ENCODE measurements around the gene TMEM233.
"Not testable (repeated sequence)": the region's sequence is repeated elsewhere in the genome, so short reads cannot be mapped to it uniquely, and the experiment has no call there.

The TMEM233 gene

DNA sequence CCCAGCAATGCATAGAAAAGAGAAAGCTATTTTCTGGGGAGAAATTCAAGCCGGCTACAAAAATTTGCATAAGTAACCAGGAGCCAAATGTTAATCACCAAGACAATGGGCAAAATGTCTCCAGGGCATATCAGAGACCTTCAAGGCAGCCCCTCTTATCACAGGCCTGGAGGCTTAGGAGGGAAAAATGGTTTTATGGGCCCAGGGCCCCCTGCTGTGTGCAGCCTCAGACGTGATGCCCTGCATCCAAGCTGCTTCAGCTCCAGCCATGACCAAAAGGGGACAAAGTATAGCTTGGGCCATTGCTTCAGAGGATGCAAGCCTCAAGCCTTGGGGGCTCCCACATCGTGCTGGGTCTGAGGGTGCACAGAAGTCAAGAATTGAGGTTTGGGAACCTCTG lies 15.8 kb downstream of the TMEM233 start:
- no peak for DNase-seq (ENCODE audit: low read depth in 2 of 2)

DNA sequence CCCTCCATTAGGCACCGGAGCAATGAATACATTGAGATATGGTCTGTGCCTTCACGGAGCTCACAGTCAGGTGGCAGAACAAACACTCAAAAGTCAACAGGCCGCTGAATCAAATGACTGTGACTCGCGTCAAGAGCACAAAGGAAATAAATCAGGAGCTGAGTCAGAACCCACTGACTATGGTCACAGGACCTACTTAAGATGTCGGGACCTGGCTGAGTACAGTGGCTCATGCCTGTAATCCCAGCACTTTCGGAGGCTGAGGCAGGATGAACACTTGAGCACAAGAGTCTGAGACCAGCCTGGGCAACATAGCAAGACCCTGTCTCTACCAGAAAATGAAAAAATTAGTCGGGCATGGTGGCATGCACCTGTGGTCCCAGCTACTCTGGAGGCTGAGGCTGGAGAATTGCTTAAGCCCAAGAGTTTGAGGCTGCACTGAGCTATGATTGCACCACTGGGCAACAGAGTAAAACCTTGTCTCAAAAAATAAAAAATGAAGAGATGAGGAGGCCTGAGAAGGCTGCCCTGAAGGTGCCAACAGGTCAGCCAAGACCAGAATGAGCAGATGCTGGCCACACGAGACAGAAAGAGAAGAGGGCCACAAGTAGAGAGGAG lies 19.9 kb downstream of the TMEM233 start:
- DNase-seq (ENCODE audit: low read depth in 2 of 2): no peak

DNA sequence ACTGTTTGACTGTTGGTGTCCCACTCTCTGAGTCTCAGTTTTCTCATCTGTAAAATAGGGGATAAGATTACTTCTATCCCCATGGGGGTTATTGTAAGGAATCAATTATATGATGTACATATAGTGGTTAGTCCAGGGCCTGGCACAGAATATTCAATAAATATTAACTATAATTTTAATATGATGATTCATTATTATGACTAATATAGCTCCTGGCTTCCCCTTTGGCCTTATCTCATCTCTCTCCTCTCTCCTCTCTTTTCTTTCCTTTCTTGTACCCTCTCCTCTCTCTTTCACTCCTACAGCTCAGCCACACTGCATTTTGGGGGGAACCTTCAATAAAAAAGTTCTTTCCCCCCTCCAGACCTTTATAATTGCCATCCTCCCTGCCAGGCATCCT lies 21.1 kb downstream of the TMEM233 start:
- no peak for DNase-seq (ENCODE audit: low read depth in 2 of 2)

DNA sequence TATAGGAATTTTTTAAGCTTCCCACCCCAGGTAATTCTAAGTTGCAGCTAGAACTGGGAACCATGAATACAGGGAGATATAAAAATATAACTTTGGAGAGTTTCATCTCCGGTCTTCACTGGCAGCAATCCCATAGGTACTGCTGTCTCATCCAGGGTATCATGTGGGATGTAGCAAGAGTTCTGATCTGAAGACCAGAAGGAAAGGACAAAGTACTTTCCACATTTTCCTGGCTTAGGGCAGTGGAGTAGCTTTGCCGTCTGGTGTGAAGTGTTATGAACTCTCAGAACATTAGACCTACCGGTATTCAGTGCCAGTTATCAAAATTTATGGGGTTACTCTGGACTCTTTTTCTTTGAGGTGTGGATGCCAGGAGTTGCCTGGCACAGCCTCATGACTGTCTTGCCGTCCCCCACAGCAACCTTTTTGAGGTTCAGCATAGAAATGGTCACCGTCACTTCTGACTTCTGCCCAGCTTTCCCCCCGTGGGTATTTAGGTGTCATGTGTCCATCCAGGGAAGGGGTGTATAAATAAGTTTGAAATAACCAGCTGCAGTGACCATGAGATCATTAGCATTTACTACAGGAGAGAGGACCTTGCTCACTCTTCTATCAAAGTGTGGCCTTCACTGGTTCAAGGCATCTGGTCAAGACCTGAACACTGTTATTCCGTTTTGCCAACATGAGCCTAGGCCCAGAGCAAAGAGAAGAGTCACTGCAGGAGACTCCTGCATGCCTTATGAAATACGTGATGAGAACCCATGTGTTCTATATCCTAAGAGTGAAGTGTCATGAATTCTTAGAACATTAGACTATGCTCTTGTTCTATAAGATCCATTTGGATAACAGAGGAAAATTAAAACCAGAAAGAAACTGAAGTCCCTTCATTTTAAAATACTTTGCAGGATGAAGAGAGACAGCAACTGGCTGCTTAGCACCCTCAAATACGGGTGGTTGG lies 22.2 kb downstream of the TMEM233 start:
- no peak for DNase-seq (ENCODE audit: low read depth in 2 of 2)

DNA sequence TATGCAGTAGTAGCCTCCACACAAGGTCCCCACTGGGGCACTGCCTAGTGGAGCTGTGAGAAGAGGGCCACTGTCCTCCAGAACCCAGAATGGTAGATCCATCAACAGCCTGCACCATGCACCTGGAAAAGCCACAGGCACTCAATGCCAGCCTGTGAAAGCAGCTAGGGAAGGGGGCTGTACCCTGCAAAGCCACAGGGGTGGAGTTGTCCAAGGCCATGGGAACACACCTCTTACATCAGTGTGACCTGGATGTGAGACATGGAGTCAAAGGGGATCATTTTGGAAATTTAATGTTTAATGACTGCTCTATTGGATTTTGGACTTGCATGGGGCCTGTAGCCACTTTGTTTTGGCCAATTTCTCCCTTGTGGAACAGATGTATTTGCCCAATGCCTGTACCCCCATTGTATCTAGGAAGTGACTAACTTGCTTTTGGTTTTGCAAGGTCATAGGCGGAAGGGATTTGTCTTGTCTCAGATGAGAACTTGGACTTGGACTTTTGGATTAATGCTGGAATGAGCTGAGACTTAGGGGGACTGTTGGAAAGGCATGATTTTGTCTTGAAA lies 24.8 kb downstream of the TMEM233 start:
- not testable (repeated sequence) for DNase-seq (ENCODE audit: low read depth in 2 of 2)

DNA sequence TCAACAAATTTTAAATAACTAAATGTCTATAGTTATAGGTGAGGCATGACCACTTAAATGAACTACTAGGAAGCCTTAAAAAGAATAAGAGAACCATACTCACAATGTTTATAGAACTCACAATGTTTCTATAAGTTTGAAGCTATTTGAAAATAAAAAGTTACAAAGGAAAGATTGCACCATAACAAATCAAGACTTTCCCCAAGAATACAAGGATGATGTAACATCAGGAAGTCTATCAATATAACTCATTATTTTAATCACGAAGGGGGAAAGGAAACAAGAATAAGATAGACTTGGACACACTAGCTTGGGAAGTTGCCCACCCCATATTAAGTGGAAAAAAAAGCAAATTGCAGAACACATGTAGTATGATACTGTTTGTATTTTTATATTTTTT lies 26.9 kb downstream of the TMEM233 start:
- DNase-seq (ENCODE audit: low read depth in 2 of 2): no peak

DNA sequence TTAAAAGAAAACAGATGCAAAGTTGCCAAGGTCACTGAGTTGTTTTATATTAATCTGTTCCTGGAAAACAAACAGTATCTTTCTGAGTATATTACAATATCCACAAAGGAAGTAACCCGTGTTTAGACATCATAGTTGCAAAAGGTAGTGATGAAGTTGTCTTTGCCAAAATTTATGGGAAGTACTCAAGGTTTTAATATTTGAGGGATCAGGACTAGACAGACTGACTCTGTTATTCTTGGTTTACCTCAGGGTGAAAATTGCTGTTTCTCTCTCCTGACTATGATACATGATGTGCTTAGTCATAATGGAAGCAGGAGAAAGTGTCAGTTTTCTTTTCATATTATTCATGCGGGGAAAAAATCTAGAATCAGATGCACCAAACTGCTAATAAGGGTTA lies 28.3 kb downstream of the TMEM233 start:
- DNase-seq (ENCODE audit: low read depth in 2 of 2): no peak

DNA sequence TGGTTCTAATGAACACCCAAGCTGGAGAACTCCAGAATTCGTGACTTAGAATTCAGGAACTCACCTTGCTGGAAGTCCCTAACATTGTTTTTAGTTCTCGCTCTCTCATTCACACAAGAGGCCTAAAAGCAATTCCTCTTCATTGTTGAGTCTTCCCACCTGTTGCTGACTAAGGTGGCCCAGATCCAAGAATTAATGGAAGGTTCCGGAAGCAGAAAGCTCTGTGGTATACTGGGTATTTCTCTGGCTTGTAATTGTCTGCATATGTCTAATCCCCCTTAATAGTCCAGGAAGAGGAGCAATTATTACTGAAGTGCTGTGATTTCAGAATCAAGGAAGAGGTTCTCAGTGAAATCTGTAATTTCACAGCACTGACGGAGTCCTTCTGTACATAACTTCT lies 31.4 kb downstream of the TMEM233 start:
- DNase-seq (ENCODE audit: low read depth in 2 of 2): no peak

DNA sequence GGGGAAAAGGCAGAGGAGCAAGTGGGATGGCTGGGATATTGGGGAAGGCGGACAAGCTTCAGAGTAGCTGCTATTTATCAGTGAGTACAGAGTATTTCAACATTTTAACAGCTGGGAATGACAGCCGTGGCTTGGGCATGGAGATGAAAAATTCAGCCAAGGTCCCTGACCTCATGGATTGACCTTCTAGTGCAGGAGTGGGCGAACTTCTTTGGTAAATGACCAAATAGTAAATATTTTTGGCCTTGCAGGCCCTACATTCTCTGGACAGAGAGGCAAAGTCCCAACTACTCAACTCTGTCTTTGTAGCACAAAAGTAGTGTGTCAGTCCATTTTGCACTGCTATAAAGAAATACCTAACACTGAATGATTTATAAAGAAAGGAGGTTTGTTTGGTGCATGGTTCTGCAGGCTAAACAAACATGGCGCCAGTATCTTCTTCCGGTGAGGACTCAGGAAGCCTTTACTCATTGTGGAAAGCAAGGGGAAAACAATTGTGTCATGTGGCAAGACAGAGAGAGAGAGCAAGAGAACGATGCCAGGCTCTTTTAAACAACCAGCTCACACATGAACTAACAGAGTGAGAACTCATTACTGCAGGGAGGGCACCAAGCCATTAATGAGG lies 33.6 kb downstream of the TMEM233 start:
- DNase-seq (ENCODE audit: low read depth in 2 of 2): no peak

DNA sequence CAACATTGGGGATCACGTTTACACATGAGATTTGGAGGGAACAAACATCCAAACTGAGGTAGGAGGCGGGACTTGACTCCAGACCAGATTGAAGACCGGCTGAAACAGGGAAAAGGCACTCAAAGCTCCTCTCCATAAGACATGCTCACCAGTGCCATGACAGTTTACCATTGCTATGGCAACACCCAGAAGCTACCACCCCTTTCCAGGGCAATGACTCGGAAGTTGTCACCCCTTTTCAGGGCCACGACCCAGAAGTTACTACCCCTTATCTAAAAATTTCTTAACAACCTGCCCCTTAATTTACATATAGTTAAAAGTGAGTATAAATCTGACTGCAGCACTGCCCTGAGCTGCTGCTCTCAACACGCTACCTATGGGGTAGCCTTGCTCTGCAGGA lies 34.1 kb downstream of the TMEM233 start:
- no peak for DNase-seq (ENCODE audit: low read depth in 2 of 2)

DNA sequence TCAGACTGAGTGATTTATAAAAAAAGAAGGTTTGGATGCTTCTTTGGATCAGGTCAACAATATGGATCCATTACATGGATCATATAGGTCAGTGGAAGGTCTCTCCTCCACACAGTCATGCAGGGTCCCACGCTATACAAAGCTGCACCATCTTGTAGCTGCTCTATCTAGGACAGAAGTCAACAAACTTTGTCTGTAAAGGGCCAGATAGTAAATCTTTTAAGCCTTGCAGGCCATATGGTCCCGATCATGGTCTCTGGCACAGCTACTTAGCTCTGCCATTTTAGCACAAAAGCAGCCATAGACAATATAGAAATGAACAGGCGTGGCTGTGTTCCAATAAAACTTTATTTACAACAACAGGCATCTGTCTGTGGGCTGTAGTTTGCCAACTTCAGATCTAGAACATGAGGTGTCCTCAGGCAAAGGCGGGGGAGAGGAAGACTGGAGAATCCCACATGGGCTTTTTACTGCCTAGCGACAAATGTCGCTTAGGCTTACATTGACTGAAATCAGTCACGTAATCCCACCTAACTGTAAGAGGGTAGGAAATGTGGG lies 36.7 kb downstream of the TMEM233 start:
- no peak for DNase-seq (ENCODE audit: low read depth in 2 of 2)

DNA sequence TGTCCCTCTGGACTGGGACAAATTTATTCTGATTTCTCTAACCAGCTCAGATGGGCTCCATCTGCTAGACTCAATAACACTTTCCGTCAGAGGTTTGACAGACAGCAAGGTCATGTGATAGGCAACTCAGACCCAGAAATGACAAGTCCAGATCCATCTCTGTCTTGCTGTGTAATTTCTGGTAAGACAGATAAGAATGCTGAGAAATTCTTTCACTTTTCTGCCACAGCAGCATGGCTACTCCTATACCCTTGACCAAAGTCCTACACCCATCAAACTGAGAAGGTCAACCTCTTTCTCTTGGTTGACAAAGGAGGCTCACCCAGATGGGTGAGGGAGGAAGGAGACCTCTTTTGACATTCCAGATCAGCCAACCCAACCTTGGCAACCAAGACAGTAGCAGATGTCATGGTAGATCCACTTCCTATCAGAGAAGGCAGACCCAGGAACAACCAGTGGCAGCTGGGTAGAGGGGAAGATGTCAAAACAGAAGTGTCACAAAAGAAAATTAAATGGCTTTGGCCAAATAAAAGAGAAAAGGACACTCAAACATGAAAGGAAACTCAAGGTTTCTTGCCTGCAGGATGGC lies 37.5 kb downstream of the TMEM233 start:
- DNase-seq (ENCODE audit: low read depth in 2 of 2): no peak

DNA sequence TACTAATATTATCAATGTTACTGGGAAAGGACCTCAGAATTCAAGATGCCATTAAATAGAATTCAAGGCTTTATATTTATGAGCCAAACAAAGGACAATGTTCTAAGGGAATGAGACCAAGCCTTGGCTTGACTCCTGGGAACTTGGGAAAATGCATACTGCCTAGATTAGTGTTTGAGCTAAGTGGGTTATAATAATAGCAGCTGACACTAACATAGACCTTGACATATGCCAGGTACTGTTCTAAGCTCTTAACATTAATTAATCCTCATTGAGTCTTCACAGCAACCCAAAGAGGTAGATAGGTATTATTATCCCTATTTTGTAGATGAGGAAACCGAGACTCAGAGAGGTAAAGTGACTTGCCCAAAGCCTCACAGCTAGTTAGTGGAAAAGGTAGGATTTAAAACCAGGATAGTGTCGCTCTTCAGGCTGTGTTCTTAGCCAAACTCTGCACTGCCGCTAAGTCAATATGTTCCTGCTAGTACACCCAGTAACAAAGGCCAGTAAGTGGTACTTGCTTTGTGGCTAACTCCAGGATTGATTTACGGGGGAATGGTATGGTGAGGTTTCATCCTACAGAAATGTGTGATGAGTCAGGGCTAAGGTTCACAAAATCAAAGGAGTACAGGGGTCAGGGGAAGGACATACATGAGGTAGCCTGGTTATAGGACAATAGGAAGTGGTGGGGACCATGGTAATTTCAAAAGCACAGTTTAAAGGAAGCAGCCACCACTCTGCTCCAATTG lies 38.5 kb downstream of the TMEM233 start:
- no peak for DNase-seq (ENCODE audit: low read depth in 2 of 2)

DNA sequence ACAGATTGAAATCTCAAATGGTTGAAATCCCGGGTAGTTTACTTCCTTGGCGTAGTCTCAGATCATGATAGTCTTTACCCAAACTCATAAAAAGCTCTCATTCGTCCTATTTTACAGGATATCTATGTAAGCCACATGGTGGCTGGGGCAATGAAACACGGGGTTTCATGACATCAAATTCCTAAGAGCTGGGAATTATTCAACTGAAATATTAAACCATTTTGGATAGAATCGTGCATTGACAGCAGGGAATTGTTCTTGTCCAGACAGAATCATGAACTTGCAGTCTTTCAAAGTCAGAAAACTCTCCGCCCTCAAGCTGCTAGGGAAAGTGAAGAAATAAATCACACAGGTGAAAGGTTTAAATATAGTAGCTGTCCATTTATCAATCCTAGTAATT lies 41.2 kb downstream of the TMEM233 start:
- DNase-seq (ENCODE audit: low read depth in 2 of 2): no peak

DNA sequence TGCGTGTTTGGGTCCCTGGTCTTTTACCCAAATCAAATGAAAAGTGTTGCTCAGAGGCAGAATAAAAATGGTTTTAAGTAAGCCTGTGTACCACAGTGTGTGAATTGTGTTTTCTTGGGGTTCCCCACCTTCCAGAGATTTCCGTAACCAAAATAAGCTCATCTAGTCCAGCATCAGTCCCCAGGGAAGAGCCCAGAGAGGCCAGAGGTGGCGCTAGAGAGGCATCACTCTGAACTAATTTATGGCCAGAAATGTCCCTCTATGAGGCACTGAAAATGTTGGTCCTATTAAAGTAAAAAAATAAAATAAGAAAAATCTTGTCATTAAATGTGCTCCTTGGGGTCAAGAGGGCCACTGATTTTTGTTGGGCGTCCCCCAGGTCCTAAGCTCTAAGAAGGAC lies 49.4 kb downstream of the TMEM233 start:
- no peak for DNase-seq (ENCODE audit: low read depth in 2 of 2)

DNA sequence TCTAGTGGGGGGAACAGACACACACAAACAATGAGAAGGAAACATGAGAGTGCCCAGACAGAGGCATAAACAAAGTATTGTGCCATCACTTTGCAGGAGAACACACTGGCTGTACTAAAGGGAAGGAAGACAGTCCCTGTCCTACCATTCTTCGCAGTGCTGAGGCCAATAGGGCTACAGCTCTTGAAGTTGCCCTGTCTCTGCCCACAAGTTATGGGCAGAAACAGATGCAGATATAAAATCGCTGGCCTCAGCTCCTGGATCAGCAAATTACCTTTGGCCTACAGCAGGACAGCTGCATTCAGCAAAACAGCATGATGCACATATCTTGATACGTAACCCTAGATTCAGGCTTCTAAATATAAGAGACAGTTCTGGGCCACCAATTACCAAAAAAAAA lies 51.4 kb downstream of the TMEM233 start:
- DNase-seq (ENCODE audit: low read depth in 2 of 2): no peak

DNA sequence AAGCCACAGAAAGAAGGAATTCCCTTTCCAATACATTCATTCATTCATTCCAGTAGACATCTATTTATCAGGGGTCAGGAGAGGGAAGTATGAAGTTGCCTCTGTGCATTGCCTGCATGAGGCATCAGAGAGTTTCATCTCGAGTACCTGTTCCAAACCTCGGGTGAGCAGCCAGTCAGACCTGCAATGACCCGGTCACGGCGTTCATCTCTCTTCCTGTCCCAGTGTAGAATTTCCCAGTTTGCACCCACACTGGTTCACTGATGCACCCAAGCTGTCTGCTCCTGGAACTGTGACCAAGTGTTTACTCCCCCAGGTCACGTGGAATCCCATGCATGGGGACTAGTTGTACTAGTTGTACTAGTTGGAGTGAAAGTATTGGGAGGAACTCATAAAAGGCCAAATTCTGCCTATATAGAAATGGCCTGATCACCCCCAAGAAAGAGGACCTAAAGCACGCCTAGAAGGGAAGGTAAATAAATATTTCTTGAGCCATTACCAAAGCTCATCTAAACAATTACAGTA lies 52.0 kb downstream of the TMEM233 start:
- DNase-seq (ENCODE audit: low read depth in 2 of 2): no peak

DNA sequence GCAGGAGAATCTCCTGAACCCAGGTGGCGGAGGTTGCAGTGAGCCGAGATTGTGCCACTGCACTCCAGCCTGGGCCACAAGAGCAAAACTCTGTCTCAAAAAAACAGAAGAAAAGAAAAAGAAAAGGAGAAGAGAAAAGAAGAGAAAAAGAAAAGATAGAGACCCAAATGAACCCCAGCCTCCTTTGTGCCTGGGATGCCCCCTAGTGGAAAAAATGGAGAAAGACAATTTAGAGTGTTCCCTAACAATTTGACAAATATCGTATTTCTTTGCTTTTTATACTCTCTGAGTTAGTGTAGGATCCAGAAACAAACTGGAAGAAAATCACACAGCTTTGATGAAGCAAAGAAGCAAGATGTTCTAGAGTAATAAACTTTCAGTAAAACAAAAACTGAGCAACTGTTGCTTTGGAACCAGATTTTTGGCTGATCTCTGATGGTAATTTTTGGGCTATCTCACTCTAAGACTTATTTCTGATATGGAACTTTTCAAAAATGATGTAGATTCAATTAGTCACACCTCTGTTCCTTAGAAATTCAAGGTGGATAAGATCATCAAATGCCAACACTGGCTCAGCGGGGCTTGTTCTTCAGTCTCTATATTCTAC lies 55.7 kb downstream of the TMEM233 start:
- DNase-seq (ENCODE audit: low read depth in 2 of 2): no peak

DNA sequence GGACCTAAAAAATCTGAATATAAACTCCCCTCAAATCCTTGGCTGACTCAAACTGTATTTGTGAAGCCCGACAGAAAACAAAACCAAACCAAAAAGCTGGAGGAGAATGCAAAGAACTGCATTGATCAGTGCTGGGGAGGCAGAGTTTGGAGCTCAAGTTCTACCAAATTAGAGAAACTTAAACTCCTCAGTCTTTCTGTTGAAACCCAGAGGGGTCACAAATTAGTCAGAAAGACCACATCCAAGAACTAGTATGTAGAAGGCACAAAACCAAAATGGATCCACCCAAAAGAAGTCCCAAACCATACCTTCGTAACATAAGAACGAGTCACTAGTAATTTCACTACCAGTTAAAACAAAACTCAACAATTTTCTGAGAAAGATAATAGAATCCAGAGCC lies 59.1 kb downstream of the TMEM233 start:
- DNase-seq (ENCODE audit: low read depth in 2 of 2): no peak

DNA sequence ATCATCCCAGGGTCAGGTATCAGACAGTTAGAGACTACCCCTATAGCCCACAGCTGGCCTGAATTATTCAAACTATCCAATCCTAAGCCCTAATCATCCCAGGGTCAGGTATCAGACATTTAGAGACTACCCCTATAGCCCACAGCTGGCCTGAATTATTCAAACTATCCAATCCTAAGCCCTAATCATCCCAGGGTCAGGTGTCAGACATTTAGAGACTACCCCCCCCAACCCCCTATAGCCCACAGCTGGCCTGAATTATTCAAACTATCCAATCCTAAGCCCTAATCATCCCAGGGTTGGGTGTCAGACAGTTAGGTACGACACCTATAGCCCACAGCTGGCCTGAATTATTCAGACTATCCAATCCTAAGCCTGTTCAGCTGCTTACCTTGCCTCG lies 63.4 kb downstream of the TMEM233 start:
- DNase-seq (ENCODE audit: low read depth in 2 of 2): not testable (repeated sequence)
